ENCODE data around the gene TMTC1. TPM values are rescaled to one million over a fixed set of nuclear protein-coding genes. Genes with fewer than 3 reads are reported as not detected.

TMTC1 gene
- total RNA-seq, 1 donor from 2014 or later = 24.8 TPM

DNA sequence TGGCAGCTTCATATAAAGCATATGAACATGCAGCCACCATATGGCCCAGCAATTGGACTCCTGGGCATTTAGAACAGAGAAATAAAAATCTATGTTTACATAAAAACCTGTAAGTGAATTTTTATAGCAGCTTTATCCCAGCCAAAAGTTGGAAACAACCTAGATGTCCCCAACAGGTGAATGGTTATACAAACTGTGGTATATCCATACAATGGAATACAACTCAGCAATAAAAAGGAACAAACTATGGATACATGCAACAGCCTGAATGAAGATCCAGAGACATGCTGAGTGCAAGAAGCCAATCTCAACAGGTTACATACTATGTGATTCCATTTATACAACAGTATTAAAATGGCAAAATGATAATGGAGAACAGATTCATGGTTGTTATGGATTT, 3.7 kb downstream of the TMTC1 start:
- DNase-seq = no peak
- TF ChIP-seq, protein P1, sequence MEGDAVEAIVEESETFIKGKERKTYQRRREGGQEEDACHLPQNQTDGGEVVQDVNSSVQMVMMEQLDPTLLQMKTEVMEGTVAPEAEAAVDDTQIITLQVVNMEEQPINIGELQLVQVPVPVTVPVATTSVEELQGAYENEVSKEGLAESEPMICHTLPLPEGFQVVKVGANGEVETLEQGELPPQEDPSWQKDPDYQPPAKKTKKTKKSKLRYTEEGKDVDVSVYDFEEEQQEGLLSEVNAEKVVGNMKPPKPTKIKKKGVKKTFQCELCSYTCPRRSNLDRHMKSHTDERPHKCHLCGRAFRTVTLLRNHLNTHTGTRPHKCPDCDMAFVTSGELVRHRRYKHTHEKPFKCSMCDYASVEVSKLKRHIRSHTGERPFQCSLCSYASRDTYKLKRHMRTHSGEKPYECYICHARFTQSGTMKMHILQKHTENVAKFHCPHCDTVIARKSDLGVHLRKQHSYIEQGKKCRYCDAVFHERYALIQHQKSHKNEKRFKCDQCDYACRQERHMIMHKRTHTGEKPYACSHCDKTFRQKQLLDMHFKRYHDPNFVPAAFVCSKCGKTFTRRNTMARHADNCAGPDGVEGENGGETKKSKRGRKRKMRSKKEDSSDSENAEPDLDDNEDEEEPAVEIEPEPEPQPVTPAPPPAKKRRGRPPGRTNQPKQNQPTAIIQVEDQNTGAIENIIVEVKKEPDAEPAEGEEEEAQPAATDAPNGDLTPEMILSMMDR (IDR thresholded peaks at IDR 0.05) = no peak
- Histone ChIP-seq H3K4me1 (peaks cover 22% of the 10 kb centered on the region), H3K27ac (no peak overlapping the region), H3K4me3 (no peak overlapping the region), H3K9me3 (no peaks in the 10 kb centered on the region), H3K27me3 (ENCODE audit: low read depth) (peaks cover 6% of the 10 kb centered on the region), H3K36me3 (no peaks in the 10 kb centered on the region)
- ATAC-seq = no peak
- intact Hi-C loops (cut with DNase I) = no loop called here

DNA sequence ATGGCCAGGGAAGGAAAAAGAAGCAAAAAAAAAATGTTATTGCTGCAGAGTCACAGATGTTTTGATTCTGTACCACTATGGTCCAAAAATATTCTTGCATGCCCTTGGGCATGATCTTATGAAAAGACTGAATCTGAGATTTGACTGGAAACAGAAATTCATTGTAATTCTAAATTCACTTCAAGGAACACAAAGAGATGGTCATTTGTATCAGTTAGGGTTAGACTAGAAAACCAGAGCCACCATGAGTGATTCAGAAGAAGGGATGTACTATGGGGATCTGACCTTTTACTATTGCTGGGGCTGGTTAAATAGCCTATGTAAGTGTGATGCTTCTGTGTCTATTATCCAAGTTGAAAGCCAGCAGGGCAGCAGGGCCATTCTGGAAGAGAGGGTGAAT, 5.2 kb downstream of the TMTC1 start:
- Histone ChIP-seq H3K27ac (no peak overlapping the region), H3K4me1 (peaks cover 16% of the 10 kb centered on the region), H3K4me3 (no peak overlapping the region), H3K27me3 (ENCODE audit: low read depth) (peaks cover 6% of the 10 kb centered on the region), H3K36me3 (no peaks in the 10 kb centered on the region), H3K9me3 (no peaks in the 10 kb centered on the region)
- TF ChIP-seq, protein P1 (IDR thresholded peaks at IDR 0.05) = no peak
- ATAC-seq (no peak), DNase-seq (no peak)
- intact Hi-C loops (cut with DNase I) = no loop called here

DNA sequence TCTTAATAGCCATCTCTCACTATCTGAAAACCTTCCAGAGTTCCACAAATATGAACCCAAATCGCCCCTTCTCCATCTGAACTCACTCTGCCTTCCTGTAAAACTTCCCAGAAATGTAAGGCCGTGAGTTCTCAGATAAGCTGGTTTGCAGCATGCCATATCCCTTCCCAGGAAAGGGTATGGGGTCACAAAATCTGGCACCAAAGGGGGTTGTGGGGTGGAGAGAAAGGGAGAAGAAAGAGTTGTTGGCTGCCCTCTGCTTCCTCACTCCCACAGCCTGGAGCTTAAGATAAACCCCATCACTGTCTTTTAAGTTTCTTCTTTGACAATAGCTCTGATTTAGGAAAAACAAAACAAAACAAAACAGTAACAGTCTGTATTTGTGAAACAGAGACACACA, 10.7 kb downstream of the TMTC1 start:
- no peaks in the 10 kb centered on the region for H3K9me3 ChIP-seq
- peaks cover 5% of the 10 kb centered on the region for H3K4me1 ChIP-seq
- H3K4me3 ChIP-seq = no peak overlapping the region
- no peak for ATAC-seq
- H3K36me3 ChIP-seq = no peaks in the 10 kb centered on the region
- intact Hi-C loops (cut with DNase I) = no loop called here
- no peak for DNase-seq
- TF ChIP-seq, protein P1 (IDR thresholded peaks at IDR 0.05) = no peak
- H3K27ac ChIP-seq = no peak overlapping the region
- no peaks in the 10 kb centered on the region for H3K27me3 ChIP-seq (ENCODE audit: low read depth)

DNA sequence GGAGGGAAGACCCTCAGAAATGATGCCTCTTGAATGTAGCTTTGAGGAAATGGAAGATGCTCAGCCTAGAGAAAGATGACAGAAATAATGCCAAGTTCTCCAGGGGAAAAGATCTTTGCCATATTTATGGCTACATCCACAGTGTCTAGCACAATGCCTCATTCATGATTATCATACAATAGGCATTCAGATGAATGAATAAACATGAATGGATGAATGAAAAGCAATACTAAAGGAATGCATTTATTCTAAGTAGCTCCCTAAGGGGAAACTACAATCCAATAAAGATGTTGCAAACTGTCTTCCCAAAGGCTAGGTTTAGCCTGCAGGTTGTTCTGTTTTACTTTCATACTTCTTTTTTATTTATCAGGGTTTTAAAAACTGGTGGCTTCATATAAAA, 12.0 kb downstream of the TMTC1 start:
- ATAC-seq = no peak
- no peaks in the 10 kb centered on the region for H3K9me3 ChIP-seq
- H3K36me3 ChIP-seq = no peaks in the 10 kb centered on the region
- intact Hi-C loops (cut with DNase I) = no loop called here
- TF ChIP-seq, protein P1 (IDR thresholded peaks at IDR 0.05) = no peak
- H3K27ac ChIP-seq = no peak overlapping the region
- DNase-seq = no peak
- peaks cover 5% of the 10 kb centered on the region for H3K4me1 ChIP-seq
- no peak overlapping the region for H3K4me3 ChIP-seq
- no peaks in the 10 kb centered on the region for H3K27me3 ChIP-seq (ENCODE audit: low read depth)

DNA sequence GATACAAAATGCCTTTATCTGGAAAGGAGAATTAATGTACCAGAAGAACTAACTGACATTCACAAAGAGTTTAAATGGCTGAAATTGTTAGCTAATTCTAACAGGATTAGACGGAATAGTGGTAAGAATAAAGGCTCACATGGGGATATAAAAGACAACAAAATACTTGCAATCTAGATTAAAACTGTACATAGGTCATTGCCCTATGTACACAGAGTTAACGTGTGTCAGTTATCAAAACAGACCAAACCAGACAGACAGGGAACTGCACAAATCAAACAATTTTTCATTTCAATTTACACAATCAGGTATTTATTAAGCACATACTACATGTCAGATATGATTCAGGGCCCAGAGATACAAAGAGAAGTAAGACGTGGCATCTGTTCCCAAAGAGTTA, 12.6 kb downstream of the TMTC1 start:
- ATAC-seq (no peak), DNase-seq (no peak)
- Histone ChIP-seq H3K27me3 (ENCODE audit: low read depth) (no peaks in the 10 kb centered on the region), H3K27ac (no peak overlapping the region), H3K4me1 (peaks cover 5% of the 10 kb centered on the region), H3K9me3 (no peaks in the 10 kb centered on the region), H3K4me3 (no peak overlapping the region), H3K36me3 (no peaks in the 10 kb centered on the region)
- intact Hi-C loops (cut with DNase I) = no loop called here
- TF ChIP-seq, protein P1 (IDR thresholded peaks at IDR 0.05) = no peak

Measured in lower lobe of right lung (tissue), 2 donors.